ENCODE measurements around the gene ARL5C. TPM values are rescaled to one million over a fixed set of nuclear protein-coding genes. Genes with fewer than 3 reads are reported as not detected.
A peak's percentile ranks its signal among the peaks of the same experiment; 100 is the strongest.

The ARL5C gene
- total RNA-seq, 1 donor from 2014 or later, result not detected

- Mint-ChIP-seq H3K9me3 (peaks cover 8% of the 10 kb centered on the region), H3K4me1 (peaks cover 24% of the 10 kb centered on the region), H3K27ac (ENCODE audit: unreplicated experiment) (peak overlapping the region; percentile 57), H3K4me3 (peak overlapping the region; percentile 49), H3K27me3 (ENCODE audit: low read depth) (peaks cover 55% of the 10 kb centered on the region), H3K36me3 (ENCODE audit: low read depth) (peaks cover 9% of the 10 kb centered on the region)
- DNase-seq (ENCODE audit: low read depth, low spot score), result no peak
- TF ChIP-seq CTCF (conservative IDR thresholded peaks at IDR 0.05), result no peak
Observed at GRCh38 chr17:39155654-39156053, 10.3 kb downstream of the ARL5C start.

GRCh38 chr17:39153599-39154051 lies 12.3 kb downstream of the ARL5C start:
- peak; percentile 40 for TF ChIP-seq CTCF (conservative IDR thresholded peaks at IDR 0.05)
- peak; percentile 98 for DNase-seq (ENCODE audit: low read depth, low spot score)
- peaks cover 8% of the 10 kb centered on the region for H3K9me3 Mint-ChIP-seq
- H3K4me3 Mint-ChIP-seq, result peak overlapping the region; percentile 96
- H3K36me3 Mint-ChIP-seq (ENCODE audit: low read depth), result peaks cover 9% of the 10 kb centered on the region
- H3K27me3 Mint-ChIP-seq (ENCODE audit: low read depth), result peaks cover 71% of the 10 kb centered on the region
- H3K4me1 Mint-ChIP-seq, result peaks cover 24% of the 10 kb centered on the region
- H3K27ac Mint-ChIP-seq (ENCODE audit: unreplicated experiment), result peak overlapping the region; percentile 92

GRCh38 chr17:39151943-39152818 lies 13.8 kb downstream of the ARL5C start:
- peaks cover 8% of the 10 kb centered on the region for H3K9me3 Mint-ChIP-seq
- no peak overlapping the region for H3K27ac Mint-ChIP-seq (ENCODE audit: unreplicated experiment)
- H3K36me3 Mint-ChIP-seq (ENCODE audit: low read depth), result peaks cover 9% of the 10 kb centered on the region
- H3K4me1 Mint-ChIP-seq, result peaks cover 24% of the 10 kb centered on the region
- DNase-seq (ENCODE audit: low read depth, low spot score), result no peak
- no peak for TF ChIP-seq CTCF (conservative IDR thresholded peaks at IDR 0.05)
- peaks cover 77% of the 10 kb centered on the region for H3K27me3 Mint-ChIP-seq (ENCODE audit: low read depth)
- peak overlapping the region; percentile 96 for H3K4me3 Mint-ChIP-seq

GRCh38 chr17:39151150-39151942 lies 14.6 kb downstream of the ARL5C start, which contains the start of gene PLXDC1:
PLXDC1 (minus strand) TSS chr17:39151637; CDS start chr17:39151437, 200 bp downstream.
- H3K27ac Mint-ChIP-seq (ENCODE audit: unreplicated experiment), result no peak within 1 kb of the TSS
- peaks cover 8% of the 10 kb centered on the region for H3K9me3 Mint-ChIP-seq
- H3K36me3 Mint-ChIP-seq (ENCODE audit: low read depth), result peaks cover 9% of the 10 kb centered on the region
- peaks cover 72% of the 10 kb centered on the region for H3K27me3 Mint-ChIP-seq (ENCODE audit: low read depth)
- H3K4me3 Mint-ChIP-seq, result peak within 1 kb of the TSS; percentile 96
- DNase-seq (ENCODE audit: low read depth, low spot score), result no peak
- no peak for TF ChIP-seq CTCF (conservative IDR thresholded peaks at IDR 0.05)
- H3K4me1 Mint-ChIP-seq, result peaks cover 24% of the 10 kb centered on the region

GRCh38 chr17:39150795-39151149 lies 15.2 kb downstream of the ARL5C start:
- TF ChIP-seq CTCF (conservative IDR thresholded peaks at IDR 0.05), result no peak
- peaks cover 8% of the 10 kb centered on the region for H3K9me3 Mint-ChIP-seq
- no peak overlapping the region for H3K27ac Mint-ChIP-seq (ENCODE audit: unreplicated experiment)
- peaks cover 24% of the 10 kb centered on the region for H3K4me1 Mint-ChIP-seq
- H3K27me3 Mint-ChIP-seq (ENCODE audit: low read depth), result peaks cover 71% of the 10 kb centered on the region
- peak overlapping the region; percentile 89 for H3K4me3 Mint-ChIP-seq
- H3K36me3 Mint-ChIP-seq (ENCODE audit: low read depth), result peaks cover 9% of the 10 kb centered on the region
- DNase-seq (ENCODE audit: low read depth, low spot score), result no peak
